Neural cell (in vitro differentiated cells): ENCODE results near the gene NDUFA8.

ENCODE experiments used
- TAF1 ChIP-seq: IDR thresholded peaks from 2 replicates; pipeline ENCODE4 v1.6.1; 2012; ENCODE audit warnings: low read depth
- TF ChIP-seq, protein P1 (sequence below): fragments of 450-650 bp; IDR thresholded peaks from 2 replicates; pipeline ENCODE4 v1.5.1; 2014; ENCODE audit warnings: antibody characterized with exemption, mild to moderate bottlenecking, moderate library complexity; ENCODE audit not compliant: poor library complexity, severe bottlenecking

GRCh38 chr9:122100756-122101155 is 58.8 kb downstream of the NDUFA8 start:
- no peak for TF ChIP-seq TAF1
- TF ChIP-seq, protein P1, sequence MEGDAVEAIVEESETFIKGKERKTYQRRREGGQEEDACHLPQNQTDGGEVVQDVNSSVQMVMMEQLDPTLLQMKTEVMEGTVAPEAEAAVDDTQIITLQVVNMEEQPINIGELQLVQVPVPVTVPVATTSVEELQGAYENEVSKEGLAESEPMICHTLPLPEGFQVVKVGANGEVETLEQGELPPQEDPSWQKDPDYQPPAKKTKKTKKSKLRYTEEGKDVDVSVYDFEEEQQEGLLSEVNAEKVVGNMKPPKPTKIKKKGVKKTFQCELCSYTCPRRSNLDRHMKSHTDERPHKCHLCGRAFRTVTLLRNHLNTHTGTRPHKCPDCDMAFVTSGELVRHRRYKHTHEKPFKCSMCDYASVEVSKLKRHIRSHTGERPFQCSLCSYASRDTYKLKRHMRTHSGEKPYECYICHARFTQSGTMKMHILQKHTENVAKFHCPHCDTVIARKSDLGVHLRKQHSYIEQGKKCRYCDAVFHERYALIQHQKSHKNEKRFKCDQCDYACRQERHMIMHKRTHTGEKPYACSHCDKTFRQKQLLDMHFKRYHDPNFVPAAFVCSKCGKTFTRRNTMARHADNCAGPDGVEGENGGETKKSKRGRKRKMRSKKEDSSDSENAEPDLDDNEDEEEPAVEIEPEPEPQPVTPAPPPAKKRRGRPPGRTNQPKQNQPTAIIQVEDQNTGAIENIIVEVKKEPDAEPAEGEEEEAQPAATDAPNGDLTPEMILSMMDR: no peak
